Measurements from ENCODE around the gene C9orf43.

Gene C9orf43

GRCh38 chr9:113468716-113469448 is 58.3 kb downstream of the C9orf43 start:
- DNase-seq (ENCODE audit: low read depth), result no peak

GRCh38 chr9:113471143-113471542 is 60.6 kb downstream of the C9orf43 start:
- no peak for DNase-seq (ENCODE audit: low read depth)

GRCh38 chr9:113471566-113471965 is 61.0 kb downstream of the C9orf43 start:
- DNase-seq (ENCODE audit: low read depth), result no peak

GRCh38 chr9:113472199-113472598 is 61.7 kb downstream of the C9orf43 start:
- no peak for DNase-seq (ENCODE audit: low read depth)

- no peak for DNase-seq (ENCODE audit: low read depth)
Measured at GRCh38 chr9:113474360-113475028, 63.9 kb downstream of the C9orf43 start.

GRCh38 chr9:113475031-113475430 is 64.5 kb downstream of the C9orf43 start:
- DNase-seq (ENCODE audit: low read depth), result no peak

GRCh38 chr9:113475992-113476391 is 65.4 kb downstream of the C9orf43 start:
- no peak for DNase-seq (ENCODE audit: low read depth)

- no peak for DNase-seq (ENCODE audit: low read depth)
Measured at GRCh38 chr9:113476511-113476916, 66.0 kb downstream of the C9orf43 start.

GRCh38 chr9:113477058-113477457 is 66.5 kb downstream of the C9orf43 start:
- no peak for DNase-seq (ENCODE audit: low read depth)

GRCh38 chr9:113477661-113478060 is 67.1 kb downstream of the C9orf43 start:
- DNase-seq (ENCODE audit: low read depth), result no peak

GRCh38 chr9:113479174-113479621 is 68.7 kb downstream of the C9orf43 start:
- no peak for DNase-seq (ENCODE audit: low read depth)
